Uterus (tissue), 4 donors: ENCODE data around the gene ENHO. TPM values are rescaled to one million over a fixed set of nuclear protein-coding genes. Genes with fewer than 3 reads are reported as not detected.

Source experiments
- DNase-seq, 2 donors: peaks; one replicate each; pipeline ENCODE4 v3.0.0-alpha.2; 2019 to 2020
- H3K27ac ChIP-seq, 2 donors: fragments of 200-600 bp; sonication (generic); 1 replicate in 1 of 2; 2 replicates in 1 of 2; pipeline ENCODE4 v1.5.1; 2016 to 2018
- H3K27me3 ChIP-seq, 2 donors: fragments of 200-600 bp; sonication (generic); one replicate each; pipeline ENCODE4 v1.5.1; 2018 to 2019; ENCODE audit warnings: control low read depth in 1 of 2
- H3K36me3 ChIP-seq, 2 donors: fragments of 200-600 bp; sonication (generic); one replicate each; pipeline ENCODE4 v1.5.1; 2019; ENCODE audit warnings: control low read depth in 1 of 2
- H3K4me1 ChIP-seq, 2 donors: fragments of 200-600 bp; sonication (generic); one replicate each; pipeline ENCODE4 v1.5.1; 2018 to 2019; ENCODE audit warnings: control low read depth in 1 of 2
- H3K4me3 ChIP-seq, 2 donors: fragments of 200-600 bp; sonication (generic); 1 replicate in 1 of 2; 2 replicates in 1 of 2; pipeline ENCODE4 v1.5.1; 2018 to 2019; ENCODE audit warnings: mild to moderate bottlenecking in 1 of 2
- H3K9me3 ChIP-seq, 2 donors: fragments of 200-600 bp; sonication (generic); one replicate each; pipeline ENCODE4 v1.5.1; 2019; ENCODE audit warnings: control low read depth in 1 of 2
- POLR2A ChIP-seq, 2 donors: fragments of 450-650 bp; IDR thresholded peaks; one replicate each; pipeline ENCODE4 v1.6.1; 2016; ENCODE audit warnings: antibody characterized with exemption in 2 of 2, mild to moderate bottlenecking in 1 of 2, moderate library complexity in 1 of 2
- intact Hi-C: fragments of 100-400 bp; cut with DNase I; formaldehyde crosslinking; loops from one replicate; pipeline ENCODE4 v1.15.1; 2023; ENCODE audit warnings: low total_unique reads
- total RNA-seq, 4 donors: library from RNA; depleted of rRNA in 3 of 4; stranded (reverse); fragments of >200 nt in 3 of 4; gene quantifications; one replicate each; pipeline versions ENCODE4 v1.1.0 to v1.2.4, GENCODE V29; 2014 to 2023
- TF ChIP-seq, protein P1 (sequence below), 4 experiments: fragments of 200-600 bp in 2 of 4; fragments of 450-650 bp in 2 of 4; sonication (generic) in 2 of 4; IDR thresholded peaks; one replicate each; pipeline ENCODE4 v1.5.1; 2016 to 2019; ENCODE audit warnings: antibody characterized with exemption in 4 of 4, mild to moderate bottlenecking in 2 of 4, moderate library complexity in 1 of 4
- donor health status: DM: yes; HTN: yes; CAD: no.

Gene ENHO
- total RNA-seq, 4 donors from 2014 or later: 2.2 TPM; not detected in 3

DNA sequence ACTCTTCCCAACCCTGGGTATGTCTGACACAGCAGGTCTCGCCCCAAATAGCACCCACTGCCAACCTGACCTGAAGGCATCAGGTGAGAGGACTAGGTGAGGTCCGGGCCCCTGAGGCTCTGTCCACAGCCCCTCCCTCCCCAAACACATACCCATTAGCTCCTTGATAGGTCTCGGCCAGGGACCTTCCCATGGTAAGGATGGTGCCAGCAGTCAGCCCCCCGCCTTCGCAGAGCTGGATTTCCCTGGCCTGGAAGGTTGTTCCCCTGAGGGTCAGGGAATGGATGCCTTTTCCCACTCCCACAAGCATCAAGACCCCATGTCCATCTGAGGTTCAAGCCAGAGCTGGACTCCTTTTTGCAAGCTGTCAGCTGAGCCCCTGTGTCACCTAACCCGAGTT, 2.7 kb downstream of the ENHO start:
- no peak overlapping the region for H3K4me3 ChIP-seq
- H3K27me3 ChIP-seq: no peaks in the 10 kb centered on the region
- no peak for DNase-seq
- intact Hi-C loops: no loop called here
- no peaks in the 10 kb centered on the region for H3K36me3 ChIP-seq
- no peak overlapping the region for H3K27ac ChIP-seq
- H3K4me1 ChIP-seq: no peaks in the 10 kb centered on the region
- no peak for TF ChIP-seq POLR2A (IDR thresholded peaks at IDR 0.05)
- TF ChIP-seq, protein P1, sequence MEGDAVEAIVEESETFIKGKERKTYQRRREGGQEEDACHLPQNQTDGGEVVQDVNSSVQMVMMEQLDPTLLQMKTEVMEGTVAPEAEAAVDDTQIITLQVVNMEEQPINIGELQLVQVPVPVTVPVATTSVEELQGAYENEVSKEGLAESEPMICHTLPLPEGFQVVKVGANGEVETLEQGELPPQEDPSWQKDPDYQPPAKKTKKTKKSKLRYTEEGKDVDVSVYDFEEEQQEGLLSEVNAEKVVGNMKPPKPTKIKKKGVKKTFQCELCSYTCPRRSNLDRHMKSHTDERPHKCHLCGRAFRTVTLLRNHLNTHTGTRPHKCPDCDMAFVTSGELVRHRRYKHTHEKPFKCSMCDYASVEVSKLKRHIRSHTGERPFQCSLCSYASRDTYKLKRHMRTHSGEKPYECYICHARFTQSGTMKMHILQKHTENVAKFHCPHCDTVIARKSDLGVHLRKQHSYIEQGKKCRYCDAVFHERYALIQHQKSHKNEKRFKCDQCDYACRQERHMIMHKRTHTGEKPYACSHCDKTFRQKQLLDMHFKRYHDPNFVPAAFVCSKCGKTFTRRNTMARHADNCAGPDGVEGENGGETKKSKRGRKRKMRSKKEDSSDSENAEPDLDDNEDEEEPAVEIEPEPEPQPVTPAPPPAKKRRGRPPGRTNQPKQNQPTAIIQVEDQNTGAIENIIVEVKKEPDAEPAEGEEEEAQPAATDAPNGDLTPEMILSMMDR (IDR thresholded peaks at IDR 0.05): no peak
- H3K9me3 ChIP-seq: no peaks in the 10 kb centered on the region

DNA sequence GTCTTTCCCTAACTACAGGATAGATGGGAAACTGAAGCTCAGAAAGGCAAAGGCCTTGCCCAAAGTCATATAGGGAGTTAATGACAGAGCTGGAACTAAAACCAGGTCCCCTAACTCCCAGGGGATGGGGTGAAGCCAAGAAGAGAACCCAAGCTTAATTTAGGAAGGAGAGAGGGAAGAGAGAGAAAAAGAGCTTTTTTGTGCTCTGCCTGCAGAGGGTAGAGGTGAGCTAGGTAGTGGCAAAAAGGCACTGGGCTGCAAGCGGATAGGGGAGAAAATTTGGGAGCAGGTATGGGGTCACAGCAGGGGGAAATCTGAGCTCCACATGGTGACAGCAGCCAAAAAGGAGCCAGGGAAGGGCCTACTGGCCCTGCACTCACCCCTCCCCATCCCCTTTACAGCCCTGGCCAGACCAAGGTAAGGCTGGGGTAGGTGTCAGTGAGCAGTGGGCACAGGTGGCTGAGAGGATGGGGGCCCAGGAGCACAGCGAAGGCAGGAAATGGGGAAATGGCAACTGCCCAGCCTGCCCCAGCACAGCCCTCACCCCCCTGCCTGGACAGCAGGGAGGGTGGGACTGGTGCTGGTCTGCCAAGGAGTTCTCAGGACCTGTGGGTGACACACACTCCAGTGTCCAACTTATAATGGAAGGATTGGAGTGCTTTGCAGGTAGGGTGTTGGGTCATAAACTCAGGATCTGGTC, 3.3 kb downstream of the ENHO start:
- Histone ChIP-seq H3K4me1 (no peaks in the 10 kb centered on the region), H3K4me3 (no peak overlapping the region), H3K36me3 (no peaks in the 10 kb centered on the region), H3K9me3 (no peaks in the 10 kb centered on the region), H3K27me3 (no peaks in the 10 kb centered on the region), H3K27ac (no peak overlapping the region)
- TF ChIP-seq, protein P1 (IDR thresholded peaks at IDR 0.05): no peak
- no peak for TF ChIP-seq POLR2A (IDR thresholded peaks at IDR 0.05)
- no peak for DNase-seq
- intact Hi-C loops: no loop called here

DNA sequence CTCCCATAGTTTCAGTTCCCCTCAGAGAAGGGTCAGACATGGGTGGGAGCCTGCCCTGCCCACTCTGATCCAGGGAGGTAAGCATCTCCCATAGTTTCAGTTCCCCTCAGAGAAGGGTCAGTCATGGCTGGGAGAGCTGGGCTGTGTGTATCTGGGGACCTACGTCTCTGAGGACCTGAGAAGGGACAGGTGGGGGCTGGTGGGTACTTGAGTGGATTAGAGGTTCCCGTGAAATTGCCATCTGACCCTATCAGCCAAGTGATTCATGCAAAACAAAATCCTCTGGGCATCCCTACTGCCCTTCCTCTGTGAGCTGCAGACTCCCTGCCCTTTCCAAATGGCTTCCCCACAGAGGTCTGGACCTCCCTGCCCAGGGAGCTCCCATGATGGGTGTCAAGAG, 3.9 kb downstream of the ENHO start:
- Histone ChIP-seq H3K4me3 (no peak overlapping the region), H3K9me3 (no peaks in the 10 kb centered on the region), H3K27me3 (no peaks in the 10 kb centered on the region), H3K27ac (no peak overlapping the region), H3K4me1 (no peaks in the 10 kb centered on the region), H3K36me3 (no peaks in the 10 kb centered on the region)
- intact Hi-C loops: no loop called here
- TF ChIP-seq POLR2A (IDR thresholded peaks at IDR 0.05): no peak
- TF ChIP-seq, protein P1 (IDR thresholded peaks at IDR 0.05): no peak
- DNase-seq: no peak

DNA sequence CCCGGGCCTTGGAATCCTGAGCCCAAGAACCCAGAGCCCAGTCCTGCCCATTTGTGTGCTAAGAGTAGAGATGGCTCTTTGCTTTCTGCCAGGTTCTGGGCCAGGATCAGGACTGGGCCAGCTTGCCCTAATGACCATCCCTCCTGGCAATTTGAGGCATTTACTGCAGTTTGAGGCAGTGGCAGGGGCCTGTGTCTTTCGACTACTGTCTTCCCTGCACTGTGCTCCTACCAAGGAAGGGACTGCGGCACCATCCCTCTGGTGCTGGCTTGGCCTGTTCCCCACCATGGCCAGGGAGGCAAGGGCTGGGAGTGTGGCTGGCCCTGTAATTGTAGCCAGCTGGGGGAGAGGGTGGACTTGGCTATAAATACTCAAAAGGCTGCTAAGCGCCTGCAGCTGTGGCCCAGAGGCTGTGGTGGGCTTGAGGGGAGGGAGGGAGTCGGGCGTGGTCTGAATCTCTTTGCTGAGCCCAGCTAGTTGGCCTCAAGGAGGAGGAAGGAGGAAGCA, 4.6 kb downstream of the ENHO start:
- H3K4me1 ChIP-seq: no peaks in the 10 kb centered on the region
- H3K27me3 ChIP-seq: no peaks in the 10 kb centered on the region
- no peaks in the 10 kb centered on the region for H3K9me3 ChIP-seq
- H3K27ac ChIP-seq: no peak overlapping the region
- H3K4me3 ChIP-seq: no peak overlapping the region
- no peak for DNase-seq
- no peak for TF ChIP-seq POLR2A (IDR thresholded peaks at IDR 0.05)
- TF ChIP-seq, protein P1 (IDR thresholded peaks at IDR 0.05): no peak
- no peaks in the 10 kb centered on the region for H3K36me3 ChIP-seq
- intact Hi-C loops: no loop called here

DNA sequence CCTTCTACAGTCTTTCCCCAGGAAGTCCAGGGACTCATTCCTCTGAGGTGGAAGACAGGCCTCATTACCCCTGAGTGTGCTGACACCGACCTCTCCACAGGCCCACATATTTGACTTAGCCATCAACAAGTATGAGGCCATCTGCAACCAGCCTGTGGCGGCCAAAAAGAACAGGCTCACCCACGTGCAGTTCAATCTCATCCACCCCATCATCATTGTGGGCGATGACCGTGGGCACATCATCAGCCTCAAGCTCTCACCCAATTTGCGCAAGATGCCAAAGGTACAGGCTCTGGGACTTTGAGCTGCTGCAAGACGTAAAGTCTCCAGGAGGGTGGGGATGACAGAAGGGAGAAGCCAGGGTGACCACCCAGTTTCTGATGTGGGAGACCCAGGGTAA, 5.6 kb downstream of the ENHO start:
- Histone ChIP-seq H3K36me3 (no peaks in the 10 kb centered on the region), H3K9me3 (no peaks in the 10 kb centered on the region), H3K27ac (no peak overlapping the region), H3K27me3 (no peaks in the 10 kb centered on the region), H3K4me1 (no peaks in the 10 kb centered on the region), H3K4me3 (no peak overlapping the region)
- intact Hi-C loops: no loop called here
- TF ChIP-seq, protein P1 (IDR thresholded peaks at IDR 0.05): no peak
- no peak for TF ChIP-seq POLR2A (IDR thresholded peaks at IDR 0.05)
- no peak for DNase-seq
